GM13977 (cell line): ENCODE data around the gene LRP1B.

Experiments used
- DNase-seq: peaks from one replicate; pipeline ENCODE4 v3.0.0; 2012; ENCODE audit warnings: low spot score
- CTCF ChIP-seq: IDR thresholded peaks from 2 replicates; pipeline ENCODE4 v1.5.1; 2012; ENCODE audit warnings: mild to moderate bottlenecking, control low read depth; ENCODE audit not compliant: insufficient read depth; ENCODE audit errors: extremely low read depth, missing control alignments
- in situ Hi-C: fragments of 300-500 bp; cut with MboI; formaldehyde crosslinking; loops from one replicate; pipeline ENCODE4 v1.12.0; 2022; ENCODE audit warnings: low sequenced_read_pairs, low pct_unique_long_range_greater_than_20kb, mixed read lengths, inconsistent platforms; ENCODE audit not compliant: unreplicated experiment

Gene LRP1B

GRCh38 chr2:141423124-141423523 is 707.7 kb downstream of the LRP1B start:
- no peak for TF ChIP-seq CTCF
- in situ Hi-C loops: no loop called here
- no peak for DNase-seq

- no peak for TF ChIP-seq CTCF
- peak; percentile 6 for DNase-seq
- in situ Hi-C loops: no loop called here
These were observed 713.5 kb downstream of the LRP1B start for GRCh38 chr2:141417246-141417797.

GRCh38 chr2:141411419-141411818 is 719.4 kb downstream of the LRP1B start:
- in situ Hi-C loops: no loop called here
- TF ChIP-seq CTCF: no peak
- DNase-seq: no peak

- DNase-seq: no peak
- peak; percentile 47 for TF ChIP-seq CTCF
- in situ Hi-C loops: no loop called here
These were observed 731.5 kb downstream of the LRP1B start for GRCh38 chr2:141399270-141399669.

GRCh38 chr2:141393214-141393545 is 737.6 kb downstream of the LRP1B start:
- no peak for TF ChIP-seq CTCF
- in situ Hi-C loops: no loop called here
- DNase-seq: no peak

GRCh38 chr2:141392517-141393213 is 738.2 kb downstream of the LRP1B start:
- no peak for TF ChIP-seq CTCF
- no peak for DNase-seq
- in situ Hi-C loops: no loop called here

GRCh38 chr2:141386168-141386567 is 744.6 kb downstream of the LRP1B start:
- TF ChIP-seq CTCF: no peak
- DNase-seq: no peak
- in situ Hi-C loops: no loop called here
